Measurements from ENCODE around the gene RGS9BP. TPM values are rescaled to one million over a fixed set of nuclear protein-coding genes. Genes with fewer than 3 reads are reported as not detected.
A peak's percentile ranks its signal among the peaks of the same experiment; 100 is the strongest.

RGS9BP gene, protein sequence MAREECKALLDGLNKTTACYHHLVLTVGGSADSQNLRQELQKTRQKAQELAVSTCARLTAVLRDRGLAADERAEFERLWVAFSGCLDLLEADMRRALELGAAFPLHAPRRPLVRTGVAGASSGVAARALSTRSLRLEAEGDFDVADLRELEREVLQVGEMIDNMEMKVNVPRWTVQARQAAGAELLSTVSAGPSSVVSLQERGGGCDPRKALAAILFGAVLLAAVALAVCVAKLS
- not detected in 2 replicates for total RNA-seq
- long read RNA-seq: 0 reads

DNA sequence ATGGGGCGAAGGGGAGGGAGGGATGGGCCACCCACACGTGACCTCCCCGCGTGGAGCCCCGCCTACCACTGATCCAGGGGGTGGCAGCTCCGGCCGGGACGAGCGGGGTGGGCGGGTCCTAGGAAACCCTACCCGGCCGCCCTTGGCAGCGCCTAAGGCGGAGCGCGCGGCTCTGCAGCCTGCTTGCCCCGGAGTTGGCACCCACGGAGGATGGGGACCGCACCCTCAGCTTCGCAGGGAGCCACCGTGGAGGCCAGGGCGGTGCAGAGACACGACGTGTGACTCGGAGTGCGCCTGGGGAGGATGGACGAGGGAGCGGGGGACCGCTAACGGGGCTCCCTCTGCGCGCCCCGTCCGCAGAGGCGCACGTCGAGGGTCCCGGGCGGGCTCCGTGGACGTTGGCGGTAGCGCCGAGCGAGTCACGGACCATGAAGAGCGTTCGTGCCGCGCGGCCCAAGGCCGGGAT lies at the start of gene RGS9BP:
Gene RGS9BP (plus strand): TSS at position 129 of the 466 bp plus-strand sequence. CDS start 416 bp downstream, outside the sequence.
- H3K36me3 Mint-ChIP-seq (ENCODE audit: low read depth): no peaks in the 10 kb centered on the region
- peak within 1 kb of the TSS; percentile 92 for H3K4me3 Mint-ChIP-seq
- H3K4me1 Mint-ChIP-seq: peaks cover 21% of the 10 kb centered on the region
- peaks cover 59% of the 10 kb centered on the region for H3K27me3 Mint-ChIP-seq (ENCODE audit: low read depth)
- H3K9me3 Mint-ChIP-seq: no peaks in the 10 kb centered on the region
- TF ChIP-seq, protein P1, sequence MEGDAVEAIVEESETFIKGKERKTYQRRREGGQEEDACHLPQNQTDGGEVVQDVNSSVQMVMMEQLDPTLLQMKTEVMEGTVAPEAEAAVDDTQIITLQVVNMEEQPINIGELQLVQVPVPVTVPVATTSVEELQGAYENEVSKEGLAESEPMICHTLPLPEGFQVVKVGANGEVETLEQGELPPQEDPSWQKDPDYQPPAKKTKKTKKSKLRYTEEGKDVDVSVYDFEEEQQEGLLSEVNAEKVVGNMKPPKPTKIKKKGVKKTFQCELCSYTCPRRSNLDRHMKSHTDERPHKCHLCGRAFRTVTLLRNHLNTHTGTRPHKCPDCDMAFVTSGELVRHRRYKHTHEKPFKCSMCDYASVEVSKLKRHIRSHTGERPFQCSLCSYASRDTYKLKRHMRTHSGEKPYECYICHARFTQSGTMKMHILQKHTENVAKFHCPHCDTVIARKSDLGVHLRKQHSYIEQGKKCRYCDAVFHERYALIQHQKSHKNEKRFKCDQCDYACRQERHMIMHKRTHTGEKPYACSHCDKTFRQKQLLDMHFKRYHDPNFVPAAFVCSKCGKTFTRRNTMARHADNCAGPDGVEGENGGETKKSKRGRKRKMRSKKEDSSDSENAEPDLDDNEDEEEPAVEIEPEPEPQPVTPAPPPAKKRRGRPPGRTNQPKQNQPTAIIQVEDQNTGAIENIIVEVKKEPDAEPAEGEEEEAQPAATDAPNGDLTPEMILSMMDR (conservative IDR thresholded peaks at IDR 0.05): no peak
- no peak within 1 kb of the TSS for H3K27ac Mint-ChIP-seq (ENCODE audit: unreplicated experiment)
- DNase-seq (ENCODE audit: low read depth, low spot score): peak; percentile 34

DNA sequence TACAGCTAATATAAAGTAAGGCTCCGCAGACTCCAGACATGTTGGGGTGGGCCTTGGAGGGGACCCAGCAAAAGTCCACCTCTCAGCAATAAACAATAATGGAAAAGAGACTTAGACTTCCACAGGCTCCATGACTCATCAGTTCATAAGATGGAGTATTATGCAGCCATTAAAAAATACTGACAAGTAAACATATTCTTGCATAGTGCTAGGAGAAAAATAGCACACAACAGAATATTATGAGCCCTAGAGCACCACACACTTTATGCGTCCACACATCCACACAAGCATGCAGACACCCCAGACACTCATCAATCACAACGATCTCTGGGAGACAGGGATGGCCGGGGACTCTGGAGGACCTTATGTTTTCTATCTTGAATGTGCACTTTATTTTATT lies 48.7 kb upstream of the RGS9BP start:
- Mint-ChIP-seq H3K9me3 (no peaks in the 10 kb centered on the region), H3K36me3 (ENCODE audit: low read depth) (peaks cover 2% of the 10 kb centered on the region), H3K4me3 (no peak overlapping the region), H3K4me1 (no peaks in the 10 kb centered on the region), H3K27me3 (ENCODE audit: low read depth) (no peaks in the 10 kb centered on the region), H3K27ac (ENCODE audit: unreplicated experiment) (no peak overlapping the region)
- TF ChIP-seq, protein P1 (conservative IDR thresholded peaks at IDR 0.05): no peak
- DNase-seq (ENCODE audit: low read depth, low spot score): no peak

DNA sequence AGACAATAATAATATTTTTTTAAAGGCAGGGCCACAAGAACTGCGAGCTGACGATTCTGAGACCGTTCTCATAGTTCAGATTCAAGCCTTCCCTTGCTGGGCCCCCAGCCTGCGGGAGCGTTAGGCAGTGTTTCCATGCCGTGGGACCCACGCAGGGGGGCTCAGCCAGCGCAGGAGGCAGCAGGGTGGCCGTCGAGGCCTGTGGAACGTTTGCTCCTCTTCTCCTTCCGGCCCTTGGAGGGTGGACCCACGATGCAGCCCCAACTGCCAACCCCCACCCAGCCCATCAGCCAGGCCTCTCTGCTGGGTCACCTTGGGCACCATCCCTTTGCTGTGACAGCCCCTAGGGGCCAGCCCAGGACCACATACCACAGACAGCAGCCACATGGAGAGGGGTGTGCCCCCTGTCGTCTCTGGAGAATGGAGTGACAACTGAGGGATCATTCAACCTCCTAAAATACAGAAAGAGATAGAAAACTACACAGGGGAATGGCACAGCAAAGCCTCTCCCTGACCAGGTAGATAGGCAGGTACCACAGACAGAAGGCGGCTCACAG lies 47.9 kb upstream of the RGS9BP start:
- peaks cover 2% of the 10 kb centered on the region for H3K36me3 Mint-ChIP-seq (ENCODE audit: low read depth)
- no peak overlapping the region for H3K4me3 Mint-ChIP-seq
- TF ChIP-seq, protein P1 (conservative IDR thresholded peaks at IDR 0.05): no peak
- DNase-seq (ENCODE audit: low read depth, low spot score): no peak
- H3K4me1 Mint-ChIP-seq: no peaks in the 10 kb centered on the region
- no peaks in the 10 kb centered on the region for H3K27me3 Mint-ChIP-seq (ENCODE audit: low read depth)
- no peak overlapping the region for H3K27ac Mint-ChIP-seq (ENCODE audit: unreplicated experiment)
- no peaks in the 10 kb centered on the region for H3K9me3 Mint-ChIP-seq

DNA sequence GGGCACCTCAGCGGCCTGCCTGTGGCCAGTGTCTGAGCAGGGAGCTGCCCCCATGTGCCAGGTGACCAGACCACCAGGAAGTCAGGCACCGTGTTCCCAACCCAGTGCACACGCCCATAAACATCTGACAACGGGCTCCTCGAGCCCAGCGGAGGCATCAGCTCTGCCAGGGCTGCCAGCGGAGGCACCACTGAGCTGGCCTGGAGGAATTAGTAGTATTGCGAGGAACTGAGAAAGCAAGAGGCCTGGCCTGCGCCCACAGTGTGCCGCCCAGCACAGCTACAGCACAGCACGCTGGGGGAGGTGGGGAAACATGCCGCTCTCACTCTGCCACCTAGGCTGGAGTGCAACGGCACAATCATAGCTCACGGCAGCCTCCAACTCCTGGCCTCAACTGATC lies 45.3 kb upstream of the RGS9BP start:
- DNase-seq (ENCODE audit: low read depth, low spot score): no peak
- no peak overlapping the region for H3K4me3 Mint-ChIP-seq
- TF ChIP-seq, protein P1 (conservative IDR thresholded peaks at IDR 0.05): no peak
- no peaks in the 10 kb centered on the region for H3K36me3 Mint-ChIP-seq (ENCODE audit: low read depth)
- H3K9me3 Mint-ChIP-seq: no peaks in the 10 kb centered on the region
- no peaks in the 10 kb centered on the region for H3K27me3 Mint-ChIP-seq (ENCODE audit: low read depth)
- no peak overlapping the region for H3K27ac Mint-ChIP-seq (ENCODE audit: unreplicated experiment)
- H3K4me1 Mint-ChIP-seq: no peaks in the 10 kb centered on the region

GRCh38 chr19:32631381-32631780 lies 44.3 kb upstream of the RGS9BP start:
- TF ChIP-seq, protein P1 (conservative IDR thresholded peaks at IDR 0.05): no peak
- Mint-ChIP-seq H3K4me1 (no peaks in the 10 kb centered on the region), H3K27me3 (ENCODE audit: low read depth) (no peaks in the 10 kb centered on the region), H3K4me3 (no peak overlapping the region), H3K9me3 (no peaks in the 10 kb centered on the region), H3K36me3 (ENCODE audit: low read depth) (no peaks in the 10 kb centered on the region), H3K27ac (ENCODE audit: unreplicated experiment) (no peak overlapping the region)
- DNase-seq (ENCODE audit: low read depth, low spot score): no peak
